ENCODE measurements around the gene DDB1.

GRCh38 chr11:61267437-61267841, 65.5 kb downstream of the DDB1 start:
- no peak for TF ChIP-seq CTCF (conservative IDR thresholded peaks at IDR 0.05; ENCODE audit: low read depth, low read length)
- no peak for TF ChIP-seq EZH2 (IDR thresholded peaks at IDR 0.05; ENCODE audit: low read length, unreplicated experiment)
- no peak for TF ChIP-seq EZH2phosphoT487 (IDR thresholded peaks at IDR 0.05; ENCODE audit: borderline replicate concordance, low read length)
